ENCODE results near the gene GALNT13. TPM values are rescaled to one million over a fixed set of nuclear protein-coding genes. Genes with fewer than 3 reads are reported as not detected.

GALNT13 gene
- total RNA-seq, 1 experiment from 2014 or later = not detected

GRCh38 chr2:154495455-154495868, 623.7 kb downstream of the GALNT13 start:
- Histone ChIP-seq H3K9me3 (0 out of 2 replicates have a peak, but pooled peaks cover 12% of the 10 kb centered on the region), H3K4me1 (no peaks in the 10 kb centered on the region), H3K27me3 (replicated peaks; ENCODE audit: control insufficient read depth, insufficient read depth, low read length) (no peaks in the 10 kb centered on the region), H3K4me3 (ENCODE audit: low read depth, low read length) (no peak overlapping the region), H3K36me3 (ENCODE audit: control insufficient read depth, insufficient read depth, low read length) (no peaks in the 10 kb centered on the region)
- H3K9me3 Mint-ChIP-seq (ENCODE audit: unreplicated experiment) = no peaks in the 10 kb centered on the region
- no peaks in the 10 kb centered on the region for H3K4me1 Mint-ChIP-seq (ENCODE audit: low read depth, unreplicated experiment)
- no peak for TF ChIP-seq CTCF (IDR thresholded peaks at IDR 0.05; ENCODE audit: insufficient read depth in 1 of 2, low read depth in 1 of 2, low read length in 1 of 2, severe bottlenecking in 1 of 2, unreplicated experiment in 1 of 2)
- no peak overlapping the region for H3K4me3 Mint-ChIP-seq (ENCODE audit: unreplicated experiment)
- CTCF ChIA-PET = no interaction called here
- H3K27me3 Mint-ChIP-seq (ENCODE audit: insufficient read depth, unreplicated experiment) = no peaks in the 10 kb centered on the region
- H3K36me3 Mint-ChIP-seq (ENCODE audit: insufficient read depth, unreplicated experiment) = no peaks in the 10 kb centered on the region
- DNase-seq = no peak
- no peak overlapping the region for H3K27ac Mint-ChIP-seq (ENCODE audit: unreplicated experiment)
- no TSS peak for BruUV-seq (replicated peaks)
- intact Hi-C loops (cut with micrococcal nuclease; ENCODE audit: unreplicated experiment) = no loop called here
- POLR2A ChIA-PET = no interaction called here

- ChIA-PET CTCF (interaction anchor here (0.6 kb wide), 1 partner anchor 623 kb away, joined by 4 read pairs; no protein-coding TSS in a partner anchor), POLR2A (no interaction called here)
- Histone ChIP-seq H3K27me3 (replicated peaks; ENCODE audit: control insufficient read depth, insufficient read depth, low read length) (no peaks in the 10 kb centered on the region), H3K4me3 (ENCODE audit: low read depth, low read length) (no peak overlapping the region), H3K4me1 (no peaks in the 10 kb centered on the region), H3K36me3 (ENCODE audit: control insufficient read depth, insufficient read depth, low read length) (no peaks in the 10 kb centered on the region), H3K9me3 (0 out of 2 replicates have a peak, but pooled peaks cover 12% of the 10 kb centered on the region)
- no peak for TF ChIP-seq CTCF (IDR thresholded peaks at IDR 0.05; ENCODE audit: insufficient read depth in 1 of 2, low read depth in 1 of 2, low read length in 1 of 2, severe bottlenecking in 1 of 2, unreplicated experiment in 1 of 2)
- no peaks in the 10 kb centered on the region for H3K4me1 Mint-ChIP-seq (ENCODE audit: low read depth, unreplicated experiment)
- intact Hi-C loops (cut with micrococcal nuclease; ENCODE audit: unreplicated experiment) = no loop called here
- H3K27ac Mint-ChIP-seq (ENCODE audit: unreplicated experiment) = no peak overlapping the region
- no TSS peak for BruUV-seq (replicated peaks)
- no peaks in the 10 kb centered on the region for H3K36me3 Mint-ChIP-seq (ENCODE audit: insufficient read depth, unreplicated experiment)
- no peak for DNase-seq
- no peak overlapping the region for H3K4me3 Mint-ChIP-seq (ENCODE audit: unreplicated experiment)
- no peaks in the 10 kb centered on the region for H3K9me3 Mint-ChIP-seq (ENCODE audit: unreplicated experiment)
- H3K27me3 Mint-ChIP-seq (ENCODE audit: insufficient read depth, unreplicated experiment) = no peaks in the 10 kb centered on the region
Measured at GRCh38 chr2:154497019-154497418, 625.3 kb downstream of the GALNT13 start.

Measured in Caco-2 (cell line).